ENCODE measurements around the gene TLX2. TPM values are rescaled to one million over a fixed set of nuclear protein-coding genes. Genes with fewer than 3 reads are reported as not detected.
"Not testable (repeated sequence)": the region's sequence is repeated elsewhere in the genome, so short reads cannot be mapped to it uniquely, and the experiment has no call there.

The TLX2 gene
- total RNA-seq = not detected in 2 replicates

GRCh38 chr2:74514368-74515270 lies at the start of gene TLX2:
TLX2 (plus strand) TSS chr2:74514450; CDS start chr2:74514807, 357 bp downstream.
- no peak for DNase-seq (ENCODE audit: low read depth in 2 of 2)

- DNase-seq (ENCODE audit: low read depth in 2 of 2) = not testable (repeated sequence)
Observed at GRCh38 chr2:74470742-74471141, 43.5 kb upstream of the TLX2 start.

GRCh38 chr2:74471332-74472065 lies 42.8 kb upstream of the TLX2 start:
- no peak for DNase-seq (ENCODE audit: low read depth in 2 of 2)

GRCh38 chr2:74472086-74472944 lies 41.9 kb upstream of the TLX2 start, which contains the start of gene MRPL53:
MRPL53 (minus strand) TSS chr2:74472680; CDS start chr2:74472660, 20 bp downstream.
- DNase-seq (ENCODE audit: low read depth in 2 of 2) = peak; percentile 95

GRCh38 chr2:74472945-74473258 lies 41.3 kb upstream of the TLX2 start:
- DNase-seq (ENCODE audit: low read depth in 2 of 2) = no peak

GRCh38 chr2:74474481-74474880 lies 39.8 kb upstream of the TLX2 start:
- DNase-seq (ENCODE audit: low read depth in 2 of 2) = no peak

- peak; percentile 25 to 27 for DNase-seq (ENCODE audit: low read depth in 2 of 2)
Observed at GRCh38 chr2:74474899-74475298, 39.4 kb upstream of the TLX2 start.

GRCh38 chr2:74481431-74481830 lies 32.8 kb upstream of the TLX2 start:
- no peak for DNase-seq (ENCODE audit: low read depth in 2 of 2)

GRCh38 chr2:74481961-74482800 lies 32.1 kb upstream of the TLX2 start:
- DNase-seq (ENCODE audit: low read depth in 2 of 2) = peak; percentile 30 to 70

GRCh38 chr2:74482801-74483674 lies 31.2 kb upstream of the TLX2 start, which contains the start of the genes CCDC142 and TTC31:
CCDC142 (minus strand) TSS chr2:74482998; CDS start chr2:74482837, 161 bp downstream.
TTC31 (plus strand) TSS chr2:74483081; CDS start chr2:74483096, 15 bp downstream.
- DNase-seq (ENCODE audit: low read depth in 2 of 2) = peak; percentile 97

- DNase-seq (ENCODE audit: low read depth in 2 of 2) = not testable (repeated sequence)
Observed at GRCh38 chr2:74483675-74484164, 30.5 kb upstream of the TLX2 start.

- DNase-seq (ENCODE audit: low read depth in 2 of 2) = no peak
Observed at GRCh38 chr2:74486141-74486540, 28.1 kb upstream of the TLX2 start.

- no peak for DNase-seq (ENCODE audit: low read depth in 2 of 2)
Observed at GRCh38 chr2:74488643-74489481, 25.4 kb upstream of the TLX2 start.

GRCh38 chr2:74489906-74490305 lies 24.3 kb upstream of the TLX2 start:
- DNase-seq (ENCODE audit: low read depth in 2 of 2) = no peak

GRCh38 chr2:74491648-74492544 lies 22.4 kb upstream of the TLX2 start:
- DNase-seq (ENCODE audit: low read depth in 2 of 2) = no peak

GRCh38 chr2:74493546-74493945 lies 20.7 kb upstream of the TLX2 start:
- DNase-seq (ENCODE audit: low read depth in 2 of 2) = no peak

- DNase-seq (ENCODE audit: low read depth in 2 of 2) = no peak
Observed at GRCh38 chr2:74495440-74495839, 18.8 kb upstream of the TLX2 start.

Data from lung microvascular endothelial cell (primary cell).